ENCODE data around the gene METTL26. TPM values are rescaled to one million over a fixed set of nuclear protein-coding genes. Genes with fewer than 3 reads are reported as not detected.
A peak's percentile ranks its signal among the peaks of the same experiment; 100 is the strongest.

The METTL26 gene
- total and polyA plus RNA-seq, 2 of the 4 experiments (the other 2 are of a cell fraction), result 46.8 to 128 TPM

GRCh38 chr16:636206-637080 lies at the start of gene METTL26 (continued):
- TF ChIP-seq ELK1 (IDR thresholded peaks at IDR 0.05; ENCODE audit: borderline replicate concordance, low read depth, low read length) (no peak), POLR2A (IDR thresholded peaks at IDR 0.05; ENCODE audit: low read depth, low read length) (peak; percentile 69; the same call in 1 of the 2 replicates), MAFK (IDR thresholded peaks at IDR 0.05; ENCODE audit: low read depth, low read length) (no peak), RCOR1 (IDR thresholded peaks at IDR 0.05; ENCODE audit: insufficient replicate concordance, low read length) (no peak), CHD1 (IDR thresholded peaks at IDR 0.05; ENCODE audit: low read depth, low read length) (no peak)

All from IMR-90 (cell line).